ENCODE measurements around the gene BTN3A1. TPM values are rescaled to one million over a fixed set of nuclear protein-coding genes. Genes with fewer than 3 reads are reported as not detected.

BTN3A1 gene
- total RNA-seq, 2 donors from 2014 or later, result 1.9 to 2.0 TPM

- Mint-ChIP-seq H3K27me3 (ENCODE audit: insufficient read depth) (peaks cover 5% of the 10 kb centered on the region), H3K9me3 (no peaks in the 10 kb centered on the region), H3K27ac (no peak overlapping the region), H3K36me3 (ENCODE audit: low read depth) (no peaks in the 10 kb centered on the region), H3K4me3 (no peak overlapping the region), H3K4me1 (peaks cover 35% of the 10 kb centered on the region)
- Histone ChIP-seq H3K27ac (ENCODE audit: low read depth, low read length) (no peak overlapping the region), H3K9ac (ENCODE audit: extremely low read depth, low read length, poor library complexity, severe bottlenecking) (no peak overlapping the region), H3K27me3 (ENCODE audit: control insufficient read depth, insufficient read depth, low read length, poor library complexity, severe bottlenecking) (peaks cover 17% of the 10 kb centered on the region), H3K4me3 (ENCODE audit: low read length) (no peak overlapping the region), H3K4me1 (ENCODE audit: control insufficient read depth, insufficient read depth, low read length) (peaks cover 5% of the 10 kb centered on the region), H3K36me3 (ENCODE audit: control insufficient read depth, insufficient read depth, low read length) (no peaks in the 10 kb centered on the region), H3K9me3 (ENCODE audit: control insufficient read depth, low read length) (no peaks in the 10 kb centered on the region)
- 91 to 100% methylated on average over 2 to 6 of the region's 6 CpGs for WGBS, 2 experiments (ENCODE audit: insufficient coverage in 1 of 2, insufficient read length in 1 of 2)
- DNase-seq, result no peak
- no peak for TF ChIP-seq CTCF (conservative IDR thresholded peaks at IDR 0.05)
Observed at GRCh38 chr6:26382121-26382520, 20.0 kb upstream of the BTN3A1 start.

- H3K27me3 Mint-ChIP-seq (ENCODE audit: insufficient read depth), result peaks cover 5% of the 10 kb centered on the region
- peaks cover 5% of the 10 kb centered on the region for H3K4me1 ChIP-seq (ENCODE audit: control insufficient read depth, insufficient read depth, low read length)
- H3K27ac Mint-ChIP-seq, result peak overlapping the region; percentile 96
- H3K36me3 Mint-ChIP-seq (ENCODE audit: low read depth), result peaks cover 6% of the 10 kb centered on the region
- WGBS, 2 experiments (ENCODE audit: insufficient coverage in 1 of 2, insufficient read length in 1 of 2), result 27 to 32% methylated on average over 4 to 7 of the region's 7 CpGs
- H3K4me3 Mint-ChIP-seq, result peak overlapping the region; percentile 86
- TF ChIP-seq CTCF (conservative IDR thresholded peaks at IDR 0.05), result no peak
- H3K27me3 ChIP-seq (ENCODE audit: control insufficient read depth, insufficient read depth, low read length, poor library complexity, severe bottlenecking), result peaks cover 13% of the 10 kb centered on the region
- H3K36me3 ChIP-seq (ENCODE audit: control insufficient read depth, insufficient read depth, low read length), result no peaks in the 10 kb centered on the region
- H3K9ac ChIP-seq (ENCODE audit: extremely low read depth, low read length, poor library complexity, severe bottlenecking), result peak overlapping the region; percentile 65
- peak overlapping the region; percentile 82 for H3K4me3 ChIP-seq (ENCODE audit: low read length)
- H3K9me3 ChIP-seq (ENCODE audit: control insufficient read depth, low read length), result no peaks in the 10 kb centered on the region
- H3K27ac ChIP-seq (ENCODE audit: low read depth, low read length), result no peak overlapping the region
- DNase-seq, result peak; percentile 77
- peaks cover 32% of the 10 kb centered on the region for H3K4me1 Mint-ChIP-seq
- no peaks in the 10 kb centered on the region for H3K9me3 Mint-ChIP-seq
Observed at GRCh38 chr6:26383624-26384417, 18.3 kb upstream of the BTN3A1 start.

- WGBS, 2 experiments (ENCODE audit: insufficient coverage in 1 of 2, insufficient read length in 1 of 2), result 91 to 93% methylated on average over 8 of the region's 9 CpGs
- H3K4me3 Mint-ChIP-seq, result no peak overlapping the region
- H3K27me3 ChIP-seq (ENCODE audit: control insufficient read depth, insufficient read depth, low read length, poor library complexity, severe bottlenecking), result peaks cover 5% of the 10 kb centered on the region
- H3K9ac ChIP-seq (ENCODE audit: extremely low read depth, low read length, poor library complexity, severe bottlenecking), result no peak overlapping the region
- H3K4me3 ChIP-seq (ENCODE audit: low read length), result no peak overlapping the region
- no peak overlapping the region for H3K27ac Mint-ChIP-seq
- H3K27ac ChIP-seq (ENCODE audit: low read depth, low read length), result no peak overlapping the region
- no peaks in the 10 kb centered on the region for H3K9me3 Mint-ChIP-seq
- no peaks in the 10 kb centered on the region for H3K36me3 ChIP-seq (ENCODE audit: control insufficient read depth, insufficient read depth, low read length)
- H3K36me3 Mint-ChIP-seq (ENCODE audit: low read depth), result peaks cover 19% of the 10 kb centered on the region
- H3K9me3 ChIP-seq (ENCODE audit: control insufficient read depth, low read length), result no peaks in the 10 kb centered on the region
- DNase-seq, result no peak
- H3K4me1 ChIP-seq (ENCODE audit: control insufficient read depth, insufficient read depth, low read length), result no peaks in the 10 kb centered on the region
- H3K4me1 Mint-ChIP-seq, result peaks cover 22% of the 10 kb centered on the region
- no peak for TF ChIP-seq CTCF (conservative IDR thresholded peaks at IDR 0.05)
- H3K27me3 Mint-ChIP-seq (ENCODE audit: insufficient read depth), result peaks cover 5% of the 10 kb centered on the region
Observed at GRCh38 chr6:26385734-26386125, 16.3 kb upstream of the BTN3A1 start.

All from endodermal cell (in vitro differentiated cells).